Thoracic aorta (tissue), 2 donors: ENCODE results near the gene POLR3B. TPM values are rescaled to one million over a fixed set of nuclear protein-coding genes. Genes with fewer than 3 reads are reported as not detected.
"Not testable (repeated sequence)": the region's sequence is repeated elsewhere in the genome, so short reads cannot be mapped to it uniquely, and the experiment has no call there.

ENCODE experiments used
- ATAC-seq: fragments of 150-250 bp; one replicate; pipeline ENCODE4 v1.8.0; 2017; ENCODE audit warnings: low read depth; ENCODE audit not compliant: insufficient number of reproducible peaks, low FRiP score
- DNase-seq: peaks from one replicate; pipeline ENCODE4 v3.0.0-alpha.2; 2020; ENCODE audit warnings: low spot score
- H3K27ac ChIP-seq, 2 donors: fragments of 200-600 bp; sonication (generic); 1 replicate in 1 of 2; 2 replicates in 1 of 2; pipeline ENCODE4 v1.5.1; 2016; ENCODE audit warnings: mild to moderate bottlenecking in 2 of 2, moderate library complexity in 2 of 2
- H3K27me3 ChIP-seq: fragments of 200-600 bp; sonication (generic); replicated peaks from 2 replicates; pipeline ENCODE4 v1.6.0; 2016; ENCODE audit warnings: mild to moderate bottlenecking; ENCODE audit not compliant: insufficient read depth
- H3K36me3 ChIP-seq: fragments of 200-600 bp; sonication (generic); one replicate; pipeline ENCODE4 v1.5.1; 2016
- H3K4me1 ChIP-seq, 2 donors: fragments of 200-600 bp; sonication (generic); 1 replicate in 1 of 2; 2 replicates in 1 of 2; pipeline versions ENCODE4 v1.5.1 to v1.6.0; 2016; ENCODE audit warnings: low read depth in 2 of 2, mild to moderate bottlenecking in 1 of 2; ENCODE audit not compliant: control insufficient read depth in 1 of 2
- H3K4me3 ChIP-seq: fragments of 200-600 bp; sonication (generic); 2 replicates; pipeline ENCODE4 v1.5.1; 2016; ENCODE audit warnings: mild to moderate bottlenecking
- H3K9me3 ChIP-seq: fragments of 200-600 bp; sonication (generic); 2 replicates; pipeline ENCODE4 v1.5.1; 2016
- CTCF ChIP-seq: fragments of 200-600 bp; sonication (generic); IDR thresholded peaks from one replicate; pipeline ENCODE4 v1.5.1; 2019; ENCODE audit warnings: antibody characterized with exemption
- total RNA-seq, 2 donors: library from RNA; depleted of rRNA; stranded (reverse); fragments of >200 nt; gene quantifications; one replicate each; pipeline versions ENCODE4 v1.1.0 to v1.2.3, GENCODE V29; 2016

The POLR3B gene
- total RNA-seq, 2 donors from 2014 or later, result 7.7 to 7.8 TPM

DNA sequence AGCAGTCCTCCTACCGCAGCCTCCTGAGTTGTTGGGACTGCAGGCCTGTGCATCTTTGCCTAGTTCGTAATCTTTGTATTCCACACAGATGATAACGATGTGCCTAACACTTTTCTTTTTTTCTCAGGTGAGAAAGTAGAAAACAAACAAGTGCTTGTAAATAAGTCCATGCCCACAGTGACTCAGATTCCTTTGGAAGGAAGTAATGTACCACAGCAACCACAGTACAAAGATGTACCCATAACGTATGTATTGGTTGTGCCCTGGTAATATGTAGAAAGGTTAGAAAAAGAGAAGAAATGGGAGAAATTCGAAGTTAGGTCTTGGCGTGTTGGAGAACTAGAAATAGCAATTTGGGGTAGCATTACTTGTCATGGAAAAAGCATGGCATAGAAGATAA lies 101.6 kb downstream of the POLR3B start:
- Histone ChIP-seq H3K4me1 (no peaks in the 10 kb centered on the region), H3K9me3 (no peaks in the 10 kb centered on the region), H3K36me3 (peaks cover 9% of the 10 kb centered on the region), H3K27me3 (no peaks in the 10 kb centered on the region), H3K4me3 (no peak overlapping the region), H3K27ac (no peak overlapping the region)
- no peak for DNase-seq
- TF ChIP-seq CTCF, result no peak
- no peak for ATAC-seq

DNA sequence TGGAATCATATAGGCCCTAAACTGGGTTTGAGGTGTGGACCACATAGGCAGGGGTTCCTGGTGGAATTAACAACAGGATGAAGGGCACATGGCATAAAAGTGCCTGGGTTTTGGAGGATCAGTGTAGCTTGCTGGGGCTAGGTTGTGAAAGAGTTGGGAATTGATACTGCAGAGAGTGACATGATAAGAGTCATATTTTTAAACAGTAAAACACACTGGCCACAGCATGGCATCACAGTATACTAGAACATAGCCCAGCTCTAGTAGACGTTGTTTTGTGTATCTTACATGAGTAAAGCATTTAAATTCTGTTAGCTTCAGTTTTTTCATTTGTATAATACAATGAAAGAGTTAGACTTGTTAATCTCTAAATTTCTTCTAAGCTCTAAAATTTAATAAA lies 102.0 kb downstream of the POLR3B start:
- no peak overlapping the region for H3K4me3 ChIP-seq

GRCh38 chr12:106461730-106462129 lies 104.2 kb downstream of the POLR3B start:
- H3K27me3 ChIP-seq, result no peaks in the 10 kb centered on the region
- no peak for TF ChIP-seq CTCF
- H3K4me1 ChIP-seq, result no peaks in the 10 kb centered on the region
- ATAC-seq (no peak), DNase-seq (no peak)
- H3K36me3 ChIP-seq, result peaks cover 9% of the 10 kb centered on the region
- H3K4me3 ChIP-seq, result no peak overlapping the region
- no peaks in the 10 kb centered on the region for H3K9me3 ChIP-seq
- no peak overlapping the region for H3K27ac ChIP-seq

More for the DNA sequence above, 102.0 kb downstream of the POLR3B start:
- peaks cover 9% of the 10 kb centered on the region for H3K36me3 ChIP-seq
- H3K27ac ChIP-seq, result no peak overlapping the region
- ATAC-seq (no peak), DNase-seq (no peak)
- no peak for TF ChIP-seq CTCF
- H3K9me3 ChIP-seq, result no peaks in the 10 kb centered on the region
- no peaks in the 10 kb centered on the region for H3K4me1 ChIP-seq
- H3K27me3 ChIP-seq, result no peaks in the 10 kb centered on the region

GRCh38 chr12:106465605-106466004 lies 108.1 kb downstream of the POLR3B start:
- H3K27ac ChIP-seq, H3K4me3 ChIP-seq, H3K4me1 ChIP-seq, H3K36me3 ChIP-seq, DNase-seq, ATAC-seq, H3K27me3 ChIP-seq, H3K9me3 ChIP-seq: not testable (repeated sequence)

DNA sequence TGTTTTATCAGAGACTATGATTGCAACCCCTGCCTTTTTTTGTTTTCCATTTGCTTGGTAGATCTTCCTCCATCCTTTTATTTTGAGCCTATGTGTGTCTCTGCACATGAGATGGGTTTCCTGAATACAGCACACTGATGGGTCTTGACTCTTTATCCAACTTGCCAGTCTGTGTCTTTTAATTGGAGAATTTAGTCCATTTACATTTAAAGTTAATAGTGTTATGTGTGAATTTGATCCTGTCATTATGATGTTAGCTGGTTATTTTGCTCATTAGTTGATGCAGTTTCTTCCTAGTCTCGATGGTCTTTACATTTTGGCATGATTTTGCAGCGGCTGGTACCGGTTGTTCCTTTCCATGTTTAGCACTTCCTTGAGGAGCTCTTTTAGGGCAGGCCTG lies 118.1 kb downstream of the POLR3B start:
- not testable (repeated sequence) for DNase-seq, H3K4me3 ChIP-seq, H3K4me1 ChIP-seq, H3K27ac ChIP-seq, H3K27me3 ChIP-seq, H3K9me3 ChIP-seq, ATAC-seq, H3K36me3 ChIP-seq

- H3K4me3 ChIP-seq, H3K4me1 ChIP-seq, H3K27me3 ChIP-seq, ATAC-seq, DNase-seq, H3K36me3 ChIP-seq, H3K9me3 ChIP-seq, H3K27ac ChIP-seq: not testable (repeated sequence)
These were observed 120.1 kb downstream of the POLR3B start for GRCh38 chr12:106477627-106478026.

DNA sequence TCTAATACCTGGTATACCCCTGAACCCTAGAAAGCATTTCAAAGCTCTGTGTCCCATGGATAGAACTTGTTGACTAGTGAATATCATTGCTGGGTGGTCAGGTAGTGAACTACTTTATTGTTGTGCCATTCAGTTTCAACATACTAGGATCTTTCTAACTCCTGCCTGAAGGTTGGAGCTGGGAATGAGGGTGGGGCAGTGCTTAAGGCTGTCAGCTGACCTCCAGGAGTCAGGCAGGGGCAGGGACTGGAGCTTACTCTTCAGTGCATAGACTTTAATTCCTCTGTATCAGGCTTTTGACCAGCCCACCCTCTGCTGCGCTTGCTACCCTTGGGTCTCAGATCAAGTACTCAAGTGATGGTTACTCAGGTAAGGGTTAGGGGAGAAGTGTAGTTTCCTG lies 122.7 kb downstream of the POLR3B start:
- ATAC-seq (no peak), DNase-seq (no peak)

More for the DNA sequence above, 122.7 kb downstream of the POLR3B start:
- Histone ChIP-seq H3K36me3 (no peaks in the 10 kb centered on the region), H3K9me3 (no peaks in the 10 kb centered on the region), H3K4me1 (no peaks in the 10 kb centered on the region), H3K27me3 (no peaks in the 10 kb centered on the region), H3K4me3 (no peak overlapping the region), H3K27ac (no peak overlapping the region)
- TF ChIP-seq CTCF, result no peak
